ENCODE data around the gene C4orf50. TPM values are rescaled to one million over a fixed set of nuclear protein-coding genes. Genes with fewer than 3 reads are reported as not detected.

The C4orf50 gene
- total RNA-seq, 4 donors from 2014 or later: not detected

DNA sequence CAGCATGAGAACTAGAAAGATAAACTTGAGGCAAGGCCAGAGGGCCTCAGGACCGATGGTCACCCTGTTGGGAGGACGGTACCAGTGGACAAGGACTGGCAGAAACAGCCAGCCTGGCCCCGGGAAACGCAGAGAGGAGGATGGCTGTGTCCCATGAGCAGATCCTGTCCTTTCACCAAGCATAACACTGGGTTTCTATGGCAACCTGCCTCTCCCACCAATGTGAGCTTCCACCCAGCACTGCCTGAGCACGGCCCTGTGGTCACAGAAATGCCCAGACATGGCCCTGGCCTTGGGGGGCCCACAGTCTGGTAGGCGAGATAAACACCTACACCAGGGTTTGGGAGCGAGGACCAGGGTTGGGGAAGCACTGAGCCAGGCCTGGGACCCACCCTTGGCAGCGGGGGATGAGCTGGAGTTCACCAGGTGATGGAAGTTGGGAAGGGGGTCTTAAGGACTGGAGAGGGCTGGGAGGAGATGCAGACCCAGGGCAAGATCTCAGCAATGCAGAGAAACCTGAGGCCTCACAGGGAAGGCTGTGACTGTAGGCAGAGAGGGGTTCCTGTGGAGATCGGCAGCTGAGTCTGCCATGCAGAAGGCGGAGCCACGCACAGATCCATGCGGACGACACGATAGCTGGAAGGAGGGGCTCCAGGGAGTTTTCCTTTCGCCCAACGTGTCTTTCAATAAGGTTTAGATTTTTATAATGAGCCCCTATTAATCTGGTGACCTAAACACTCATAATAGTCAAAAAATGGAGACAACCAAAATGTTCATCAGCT is 92.6 kb downstream of the C4orf50 start:
- TF ChIP-seq POLR2AphosphoS5 (IDR thresholded peaks at IDR 0.05) (no peak), EP300 (IDR thresholded peaks at IDR 0.05) (no peak), POLR2A (IDR thresholded peaks at IDR 0.05) (no peak)
- TF ChIP-seq, protein P1, sequence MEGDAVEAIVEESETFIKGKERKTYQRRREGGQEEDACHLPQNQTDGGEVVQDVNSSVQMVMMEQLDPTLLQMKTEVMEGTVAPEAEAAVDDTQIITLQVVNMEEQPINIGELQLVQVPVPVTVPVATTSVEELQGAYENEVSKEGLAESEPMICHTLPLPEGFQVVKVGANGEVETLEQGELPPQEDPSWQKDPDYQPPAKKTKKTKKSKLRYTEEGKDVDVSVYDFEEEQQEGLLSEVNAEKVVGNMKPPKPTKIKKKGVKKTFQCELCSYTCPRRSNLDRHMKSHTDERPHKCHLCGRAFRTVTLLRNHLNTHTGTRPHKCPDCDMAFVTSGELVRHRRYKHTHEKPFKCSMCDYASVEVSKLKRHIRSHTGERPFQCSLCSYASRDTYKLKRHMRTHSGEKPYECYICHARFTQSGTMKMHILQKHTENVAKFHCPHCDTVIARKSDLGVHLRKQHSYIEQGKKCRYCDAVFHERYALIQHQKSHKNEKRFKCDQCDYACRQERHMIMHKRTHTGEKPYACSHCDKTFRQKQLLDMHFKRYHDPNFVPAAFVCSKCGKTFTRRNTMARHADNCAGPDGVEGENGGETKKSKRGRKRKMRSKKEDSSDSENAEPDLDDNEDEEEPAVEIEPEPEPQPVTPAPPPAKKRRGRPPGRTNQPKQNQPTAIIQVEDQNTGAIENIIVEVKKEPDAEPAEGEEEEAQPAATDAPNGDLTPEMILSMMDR (IDR thresholded peaks at IDR 0.05): no peak
- Histone ChIP-seq H3K9me3 (no peaks in the 10 kb centered on the region), H3K36me3 (no peaks in the 10 kb centered on the region), H3K4me1 (no peaks in the 10 kb centered on the region), H3K4me3 (no peak overlapping the region), H3K27me3 (peaks cover 44% of the 10 kb centered on the region), H3K27ac (no peak overlapping the region)
- 72% methylated on average over 14 of the region's 16 CpGs for WGBS
- peak in 1 of 2 donors; percentile 57 for DNase-seq (ENCODE audit: low spot score in 2 of 2)

DNA sequence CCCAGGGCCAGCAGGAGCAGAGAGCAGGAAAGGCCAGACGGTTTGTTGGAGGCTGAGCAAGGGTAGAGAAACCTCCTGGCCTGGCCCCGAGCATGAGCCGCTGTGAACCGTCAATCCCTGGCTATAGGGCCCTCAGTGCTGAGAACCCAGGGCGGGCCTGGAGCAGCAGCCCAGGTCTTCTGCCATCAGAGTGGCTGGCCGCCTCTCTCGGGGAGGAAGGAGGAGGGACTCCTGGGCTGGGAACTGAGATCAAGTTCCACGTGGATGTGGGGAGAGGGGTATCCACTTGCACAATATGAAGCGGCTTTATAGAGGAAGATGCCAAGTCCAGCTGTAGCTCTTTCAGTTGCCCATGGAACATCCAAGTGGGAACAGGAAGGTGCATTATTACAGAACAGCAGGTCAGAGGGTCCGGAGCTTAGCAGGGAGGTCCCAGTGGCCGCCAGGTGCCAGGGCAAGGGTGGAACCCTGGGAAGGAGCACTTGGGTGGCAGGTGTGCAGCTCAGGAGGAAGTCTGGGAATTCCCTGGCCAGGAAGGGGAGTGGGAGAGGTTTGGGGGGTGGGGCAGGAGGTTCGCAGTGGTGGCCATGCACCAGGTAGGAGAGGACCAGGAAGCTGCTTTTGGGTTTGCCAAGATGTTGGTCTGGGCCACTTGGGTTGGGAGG is 93.6 kb downstream of the C4orf50 start:
- Histone ChIP-seq H3K9me3 (no peaks in the 10 kb centered on the region), H3K4me1 (no peaks in the 10 kb centered on the region), H3K27me3 (peaks cover 49% of the 10 kb centered on the region), H3K36me3 (no peaks in the 10 kb centered on the region), H3K27ac (no peak overlapping the region), H3K4me3 (no peak overlapping the region)
- DNase-seq (ENCODE audit: low spot score in 2 of 2): peak in 1 of 2 donors; percentile 45
- 70% methylated on average over 12 of the region's 12 CpGs for WGBS
- TF ChIP-seq, protein P1 (IDR thresholded peaks at IDR 0.05): no peak
- no peak for TF ChIP-seq POLR2AphosphoS5 (IDR thresholded peaks at IDR 0.05)

DNA sequence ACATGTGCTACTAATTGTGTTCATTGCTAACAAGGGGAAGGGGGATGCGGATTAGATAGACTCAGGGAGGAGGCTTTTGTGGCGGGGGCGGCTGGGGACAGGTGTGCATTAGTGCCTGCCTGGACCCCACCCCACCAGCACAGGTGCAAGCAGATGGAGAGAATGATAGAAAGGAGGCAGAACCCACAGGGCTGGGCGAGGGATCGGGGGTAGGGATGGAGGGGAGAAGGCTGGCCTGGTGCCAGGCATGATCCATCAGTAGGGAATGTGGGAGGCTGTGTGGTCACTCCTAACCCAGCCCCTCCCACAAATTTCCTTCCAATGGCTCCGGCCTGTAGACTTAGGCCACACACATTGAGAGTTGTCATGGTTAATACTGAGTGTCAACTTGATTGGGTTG is 94.9 kb downstream of the C4orf50 start:
- Histone ChIP-seq H3K27me3 (peaks cover 61% of the 10 kb centered on the region), H3K4me3 (no peak overlapping the region), H3K27ac (no peak overlapping the region), H3K36me3 (no peaks in the 10 kb centered on the region), H3K4me1 (no peaks in the 10 kb centered on the region), H3K9me3 (no peaks in the 10 kb centered on the region)
- WGBS: 55% methylated on average over 6 of the region's 6 CpGs
- TF ChIP-seq EP300 (IDR thresholded peaks at IDR 0.05): no peak
- TF ChIP-seq POLR2AphosphoS5 (IDR thresholded peaks at IDR 0.05): no peak
- TF ChIP-seq POLR2A (IDR thresholded peaks at IDR 0.05): no peak
- TF ChIP-seq, protein P1 (IDR thresholded peaks at IDR 0.05): no peak
- DNase-seq (ENCODE audit: low spot score in 2 of 2): no peak

DNA sequence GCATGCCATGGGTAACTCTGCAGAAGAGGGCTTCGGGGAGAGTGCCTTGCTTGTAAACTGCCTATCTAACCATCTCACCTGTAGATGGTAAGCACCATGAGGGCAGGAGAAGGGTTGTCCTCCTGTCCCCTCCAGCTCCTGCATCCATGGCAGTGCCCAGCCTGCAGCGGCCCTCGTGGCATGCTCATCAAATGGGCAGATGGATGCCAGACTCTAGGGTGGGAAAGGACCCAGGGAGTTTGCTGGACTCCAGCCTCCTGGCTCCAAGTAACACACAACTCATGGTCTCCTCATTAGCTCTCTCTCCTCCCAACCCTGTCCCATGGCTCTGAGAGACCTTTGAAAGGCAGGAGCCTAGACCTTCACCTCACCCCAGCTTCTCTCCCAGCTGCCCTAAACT is 95.7 kb downstream of the C4orf50 start:
- TF ChIP-seq, protein P1 (IDR thresholded peaks at IDR 0.05): no peak
- TF ChIP-seq POLR2AphosphoS5 (IDR thresholded peaks at IDR 0.05): no peak
- no peak for TF ChIP-seq POLR2A (IDR thresholded peaks at IDR 0.05)
- no peak for TF ChIP-seq EP300 (IDR thresholded peaks at IDR 0.05)
- H3K4me1 ChIP-seq: no peaks in the 10 kb centered on the region
- no peak for DNase-seq (ENCODE audit: low spot score in 2 of 2)
- peaks cover 67% of the 10 kb centered on the region for H3K27me3 ChIP-seq
- 67% methylated on average over 3 of the region's 3 CpGs for WGBS
- H3K9me3 ChIP-seq: no peaks in the 10 kb centered on the region
- H3K4me3 ChIP-seq: no peak overlapping the region
- no peaks in the 10 kb centered on the region for H3K36me3 ChIP-seq
- no peak overlapping the region for H3K27ac ChIP-seq

DNA sequence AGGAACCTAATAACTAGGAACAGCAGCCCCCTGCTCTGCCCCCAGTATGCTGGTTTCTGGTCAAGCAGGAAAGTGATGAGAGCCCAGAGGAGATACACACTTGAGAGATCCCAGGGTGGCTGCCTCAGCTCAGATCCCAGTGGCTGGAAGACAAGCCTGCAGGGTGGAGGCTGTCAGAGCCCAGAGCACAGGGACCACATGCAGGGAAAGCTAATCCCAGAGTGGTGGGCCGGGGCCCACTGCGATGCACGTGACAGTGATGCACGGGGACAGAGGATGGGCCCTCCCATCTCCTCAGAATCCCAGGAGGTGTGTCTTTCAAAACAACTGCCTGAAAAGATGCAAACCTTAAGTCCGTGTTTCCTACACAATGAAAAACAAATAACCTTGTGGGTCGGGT is 96.2 kb downstream of the C4orf50 start:
- H3K36me3 ChIP-seq: no peaks in the 10 kb centered on the region
- no peak overlapping the region for H3K4me3 ChIP-seq
- no peaks in the 10 kb centered on the region for H3K9me3 ChIP-seq
- H3K27ac ChIP-seq: no peak overlapping the region
- peaks cover 67% of the 10 kb centered on the region for H3K27me3 ChIP-seq
- H3K4me1 ChIP-seq: no peaks in the 10 kb centered on the region
- WGBS: 15% methylated on average over 4 of the region's 6 CpGs
- TF ChIP-seq EP300 (IDR thresholded peaks at IDR 0.05): no peak
- TF ChIP-seq, protein P1 (IDR thresholded peaks at IDR 0.05): no peak
- no peak for TF ChIP-seq POLR2A (IDR thresholded peaks at IDR 0.05)
- no peak for TF ChIP-seq POLR2AphosphoS5 (IDR thresholded peaks at IDR 0.05)
- no peak for DNase-seq (ENCODE audit: low spot score in 2 of 2)

Data from suprapubic skin (tissue), 4 donors.